22Rv1 (cell line): ENCODE results near the gene TIMM44.

Source experiments
- CTCF ChIP-seq: fragments of 450-650 bp; IDR thresholded peaks from 2 replicates; pipeline ENCODE4 v1.5.1; 2017; ENCODE audit warnings: mild to moderate bottlenecking
- ZFX ChIP-seq: fragments of 450-650 bp; IDR thresholded peaks from 2 replicates; pipeline ENCODE4 v1.6.1; 2017; ENCODE audit warnings: antibody characterized with exemption, borderline replicate concordance

- TF ChIP-seq CTCF (no peak), ZFX (no peak)
Observed at GRCh38 chr19:7914598-7915045, 28.8 kb downstream of the TIMM44 start, which contains the start of gene TGFBR3L.
